SH-SY5Y (cell line): Measurements from ENCODE around the gene ABCB1.

Source experiments
- GATA2 ChIP-seq: IDR thresholded peaks from 2 replicates; pipeline ENCODE4 v1.6.1; 2011; ENCODE audit warnings: mild to moderate bottlenecking, low read depth, low read length
- GATA3 ChIP-seq: IDR thresholded peaks from 2 replicates; pipeline ENCODE4 v1.6.1; 2011; ENCODE audit warnings: low read depth, mild to moderate bottlenecking, low read length, moderate library complexity

DNA sequence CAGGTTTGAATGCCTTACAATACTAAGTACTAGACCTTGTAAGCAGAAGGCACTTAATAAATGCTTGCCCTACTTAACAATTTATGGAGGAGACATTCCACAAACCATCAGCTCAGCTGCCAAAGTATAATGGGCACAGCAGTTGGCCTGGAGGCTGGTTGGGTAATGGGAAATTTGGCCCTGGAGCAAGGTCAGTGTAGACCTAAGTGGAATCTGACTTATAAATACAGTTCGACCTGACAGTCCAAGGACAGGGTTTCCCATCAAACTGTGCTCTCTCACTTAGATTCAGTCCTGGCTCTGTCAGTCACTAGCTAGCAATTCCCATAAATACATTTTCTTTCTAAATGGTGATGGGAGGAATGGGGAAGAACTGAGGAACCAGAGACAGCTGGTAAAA is 62.6 kb downstream of the ABCB1 start:
- TF ChIP-seq GATA3 (no peak), GATA2 (no peak)
